NCI-H345 treated with DMSO at 0.1 percent for 48 hours (cell line): ENCODE results near the gene FAM131C.
"Not testable (repeated sequence)": the region's sequence is repeated elsewhere in the genome, so short reads cannot be mapped to it uniquely, and the experiment has no call there.

Source experiments
- DNase-seq: peaks from one replicate; lab custom pipeline; 2025; ENCODE audit not compliant: unreplicated experiment; lab: John Stamatoyannopoulos, UW

The FAM131C gene

DNA sequence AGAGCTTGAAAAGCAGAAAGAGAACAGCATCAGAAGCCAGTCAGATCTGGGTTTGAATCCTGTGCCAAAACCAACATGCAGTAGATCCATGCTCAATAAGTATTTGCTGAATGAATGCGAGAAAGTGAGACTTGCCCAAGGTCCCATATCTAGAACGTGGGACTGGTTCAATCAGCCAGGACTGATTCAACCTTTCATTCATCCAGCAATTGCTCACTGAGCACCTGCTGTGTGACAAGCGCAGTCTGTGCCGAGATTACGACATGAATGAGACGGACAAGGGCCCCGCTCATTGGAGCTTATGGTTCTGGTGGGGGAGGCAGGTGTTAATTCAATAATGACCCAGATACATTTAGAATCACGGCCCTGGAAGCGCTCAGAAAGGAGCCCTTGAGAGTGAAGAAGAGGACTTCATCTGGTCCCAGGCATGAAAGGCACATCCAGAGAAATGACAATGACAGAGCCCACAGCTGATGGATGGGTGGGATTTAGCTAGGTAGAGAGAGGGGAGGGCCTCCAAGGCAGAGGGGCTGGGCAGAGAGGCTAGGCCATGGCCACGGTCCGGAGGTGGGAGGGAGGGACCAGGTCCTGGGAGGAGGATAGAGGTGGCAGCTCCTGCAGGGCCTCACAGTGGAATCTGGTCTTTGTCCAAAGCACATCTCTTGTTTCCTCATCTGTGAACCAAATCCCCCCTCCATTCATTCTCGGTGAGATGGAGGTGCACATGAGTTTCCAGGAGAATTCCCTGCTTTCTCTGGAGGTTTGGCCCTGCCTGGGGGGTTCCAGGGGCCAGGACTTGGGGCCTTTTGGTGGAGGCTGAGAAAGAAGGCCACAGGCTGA lies 4.2 kb upstream of the FAM131C start:
- DNase-seq: no peak

DNA sequence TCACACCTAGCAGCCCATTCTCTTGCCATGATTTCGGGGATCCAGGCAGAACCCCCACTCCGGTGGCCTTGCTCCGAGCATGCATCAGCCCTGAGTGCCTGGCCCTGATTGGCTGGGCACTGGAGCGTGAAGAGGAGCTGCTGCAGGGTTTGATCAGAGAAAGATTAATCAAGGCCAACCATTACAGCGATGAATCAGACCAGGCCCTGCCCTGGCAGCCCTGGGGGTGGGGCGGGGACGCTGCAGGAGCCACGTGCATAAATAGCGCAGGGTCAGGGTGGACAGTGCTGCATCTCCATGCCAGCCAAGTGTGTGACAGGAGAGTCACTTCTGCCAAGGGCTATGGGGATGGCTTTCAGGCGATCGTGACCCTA lies 3.4 kb upstream of the FAM131C start:
- DNase-seq: no peak

DNA sequence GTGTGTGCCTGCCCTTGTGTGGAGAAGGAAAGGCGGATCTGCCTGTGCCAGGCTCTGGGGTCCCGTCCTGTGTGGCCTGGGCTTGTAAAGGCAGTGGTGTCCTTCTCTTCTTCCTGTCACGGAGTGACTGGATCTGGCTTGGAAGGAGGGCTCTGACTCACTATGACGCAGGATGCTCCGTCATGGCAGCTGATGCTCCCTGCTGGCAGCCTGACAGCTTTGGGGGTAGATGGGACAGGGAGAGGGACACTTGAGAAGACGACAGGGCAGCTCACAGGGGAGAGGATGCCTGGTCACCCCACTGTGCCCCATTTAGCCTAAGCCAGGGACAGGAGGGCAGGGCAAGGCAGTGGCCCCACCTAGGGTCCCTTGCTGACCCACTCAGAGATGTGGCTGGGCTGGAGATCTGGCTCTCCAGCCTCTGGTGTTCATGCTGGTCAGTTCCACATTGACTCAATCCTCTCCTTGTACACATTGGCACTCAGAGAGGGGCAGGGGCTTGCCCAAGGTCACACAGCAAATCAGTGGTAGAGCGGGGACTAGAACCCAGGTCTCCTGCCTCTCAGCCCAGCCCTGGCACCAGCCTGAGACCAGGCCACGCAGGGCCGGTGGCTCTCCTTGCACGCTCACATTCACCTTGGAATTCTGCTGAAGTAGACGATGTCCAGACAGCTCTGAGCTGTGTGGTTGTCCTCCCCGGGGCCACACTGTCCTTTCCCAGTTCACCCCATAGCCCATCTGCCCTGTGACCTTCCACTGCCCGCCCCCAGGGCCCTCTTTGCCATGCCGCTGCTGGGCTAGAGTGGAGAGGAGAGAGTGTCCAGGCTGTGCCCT lies 2.8 kb upstream of the FAM131C start:
- DNase-seq: no peak

DNA sequence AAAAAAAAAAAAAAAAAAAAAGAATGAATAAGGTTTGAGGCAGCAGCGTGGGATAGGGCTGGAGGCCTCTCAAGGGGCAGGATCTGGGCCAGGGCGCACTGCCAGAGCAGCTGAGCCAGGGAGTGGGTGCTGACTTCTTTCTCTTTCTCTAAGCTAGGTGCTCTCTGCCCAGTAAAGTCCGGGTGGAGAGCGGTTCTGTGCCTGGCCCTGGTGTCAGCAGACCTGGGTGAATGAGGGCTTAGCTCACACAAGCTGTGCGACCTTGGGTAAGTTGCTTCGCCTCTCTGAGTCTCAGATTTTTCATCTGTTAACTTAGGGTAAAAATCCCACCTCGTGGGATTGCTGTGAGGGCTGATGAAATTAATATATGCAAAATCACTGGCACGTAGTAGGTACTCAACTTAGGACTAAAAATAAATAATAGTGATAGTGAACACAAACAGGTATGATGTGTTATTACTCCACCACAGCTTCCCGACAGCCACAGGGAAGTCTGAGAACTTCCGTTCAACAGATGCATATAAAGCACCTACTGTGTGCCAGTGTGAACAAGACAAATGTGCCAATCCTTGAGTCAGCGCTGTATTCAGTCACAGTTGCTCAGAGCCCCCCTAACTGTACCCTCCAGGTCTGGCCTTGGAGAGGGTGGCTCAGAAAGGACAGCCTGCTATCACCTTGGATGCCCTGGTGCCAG lies 2.0 kb upstream of the FAM131C start:
- DNase-seq: no peak

DNA sequence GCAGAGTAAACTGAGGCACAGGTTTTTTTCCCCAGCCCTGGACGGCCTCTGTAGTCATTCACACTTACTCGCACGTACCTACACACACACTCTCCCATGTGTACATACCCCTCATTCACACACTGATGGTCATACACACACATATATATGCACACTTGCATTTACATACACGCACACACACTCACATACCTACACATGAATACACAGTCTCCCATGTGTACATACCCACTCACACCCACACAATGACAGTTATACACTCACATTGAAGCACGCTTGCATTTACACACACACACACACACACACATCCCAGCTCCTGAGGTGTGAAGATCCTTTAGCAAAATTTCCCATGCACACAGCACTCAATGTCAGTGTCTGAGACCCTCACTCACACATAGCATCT lies 766 bp upstream of the FAM131C start:
- DNase-seq: no peak

DNA sequence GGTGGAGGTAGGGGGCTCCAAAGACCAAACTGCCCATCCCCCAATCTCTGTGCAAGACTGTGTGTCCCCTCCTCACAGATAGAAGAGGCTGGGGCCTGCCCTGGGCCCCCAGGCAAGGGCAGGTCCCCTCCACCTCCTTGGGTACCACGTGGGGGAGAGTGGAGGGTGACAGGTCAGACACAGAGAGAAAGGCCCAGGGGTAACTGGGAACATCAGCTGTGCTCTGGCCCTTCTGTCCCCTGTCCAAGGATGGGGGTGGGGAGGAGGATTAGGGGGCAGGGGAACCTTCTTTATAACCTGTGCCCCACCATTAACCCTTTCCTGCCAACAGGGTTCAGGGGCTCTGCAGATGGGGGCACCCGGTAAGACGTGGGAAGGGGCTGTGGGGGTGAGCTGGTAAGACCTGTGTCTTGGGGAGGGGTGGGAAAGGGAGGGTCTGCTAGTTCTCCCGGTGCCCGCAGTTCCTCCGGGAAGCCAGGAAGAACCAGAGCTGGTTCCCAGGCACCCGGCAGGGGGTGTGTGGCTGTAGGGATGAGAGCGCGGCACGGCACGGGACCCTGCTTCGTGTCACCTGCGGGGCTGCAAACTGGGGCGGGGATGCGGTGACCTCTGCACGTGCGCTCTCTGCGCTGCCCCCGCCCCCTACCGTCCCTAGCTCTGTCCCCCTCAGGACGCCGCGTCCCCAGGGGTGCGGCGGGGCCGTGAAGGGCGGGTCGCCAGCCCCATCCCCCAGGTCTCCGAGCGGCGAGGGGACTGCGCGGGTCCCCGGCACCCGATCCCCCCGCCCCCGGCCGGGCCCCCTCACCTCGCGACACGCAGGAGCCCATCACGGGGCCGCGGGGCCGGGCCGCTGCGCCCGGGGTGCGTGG lies 601 bp downstream of the FAM131C start:
- DNase-seq: no peak

DNA sequence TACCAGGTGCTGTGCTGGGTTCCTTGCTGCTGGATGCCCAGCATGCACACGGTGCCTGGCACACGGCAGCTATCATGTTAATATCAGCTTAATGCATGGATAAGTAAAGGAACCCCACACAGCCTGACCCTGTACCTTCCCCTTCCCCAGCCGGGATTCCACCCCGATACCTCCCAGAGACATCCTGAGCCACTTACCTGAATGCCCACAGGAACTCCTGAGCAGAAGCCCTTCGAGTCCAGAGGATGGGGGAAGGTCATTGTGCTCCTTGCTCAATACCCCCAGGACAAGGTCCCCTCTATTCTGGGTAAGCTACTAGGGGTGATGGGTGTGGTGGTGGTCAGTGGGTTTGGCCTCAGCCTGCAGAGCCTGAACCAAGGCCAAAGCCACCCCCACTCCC lies 1.4 kb downstream of the FAM131C start:
- no peak for DNase-seq

DNA sequence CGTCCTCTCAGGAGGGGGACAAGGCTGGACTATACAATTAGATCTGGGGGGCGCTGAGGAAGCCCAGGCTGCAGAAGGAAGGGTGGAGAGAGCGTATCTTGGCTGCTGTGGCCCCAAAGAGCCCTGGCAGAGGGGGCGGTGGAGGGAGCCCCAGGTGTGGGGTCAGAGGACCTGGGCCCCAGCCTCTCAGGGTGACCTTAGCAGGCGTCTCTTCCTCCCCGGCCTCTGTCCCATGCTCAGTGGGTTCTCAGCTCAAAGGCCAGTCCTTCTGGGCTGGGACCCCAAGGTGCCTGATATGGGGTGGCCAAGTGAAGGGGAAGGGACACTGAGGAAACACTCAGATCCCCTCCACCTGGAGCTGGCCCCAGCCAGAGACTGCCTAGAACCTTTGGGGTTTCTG lies 1.8 kb downstream of the FAM131C start:
- DNase-seq: no peak

DNA sequence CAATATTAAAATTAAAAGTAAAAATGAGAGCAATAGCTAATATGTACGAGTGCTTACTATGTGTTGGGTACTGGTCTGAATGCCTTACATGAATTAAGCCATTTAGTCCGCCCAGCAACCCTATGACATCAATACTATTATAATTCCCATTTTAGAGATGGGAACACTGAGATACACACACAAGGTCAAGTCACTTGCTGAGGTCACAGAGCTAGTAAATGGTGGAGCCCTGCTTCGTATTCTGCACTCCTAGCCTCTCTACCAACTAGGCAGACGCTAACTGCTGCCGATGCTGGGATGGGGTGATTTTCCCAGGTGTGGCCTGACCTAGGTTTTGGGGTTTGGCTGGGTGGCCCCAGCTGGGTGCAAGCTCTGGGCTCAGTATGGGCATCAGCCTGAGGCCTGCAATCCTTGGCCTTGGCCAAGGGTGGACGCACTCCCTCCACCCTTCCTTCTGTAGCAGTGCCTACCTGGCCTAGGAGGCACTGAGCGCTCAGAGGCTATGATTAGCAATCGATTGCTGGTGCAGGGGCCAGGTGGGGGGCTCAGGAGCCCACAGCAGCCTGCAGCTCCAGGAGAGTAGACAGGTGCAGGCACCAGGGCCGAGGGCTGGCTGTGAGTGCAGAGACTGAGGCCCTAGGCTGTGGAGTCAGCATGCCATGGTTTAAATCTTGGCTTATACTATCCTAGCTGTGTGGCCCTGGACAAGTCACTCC lies 2.7 kb downstream of the FAM131C start:
- no peak for DNase-seq

DNA sequence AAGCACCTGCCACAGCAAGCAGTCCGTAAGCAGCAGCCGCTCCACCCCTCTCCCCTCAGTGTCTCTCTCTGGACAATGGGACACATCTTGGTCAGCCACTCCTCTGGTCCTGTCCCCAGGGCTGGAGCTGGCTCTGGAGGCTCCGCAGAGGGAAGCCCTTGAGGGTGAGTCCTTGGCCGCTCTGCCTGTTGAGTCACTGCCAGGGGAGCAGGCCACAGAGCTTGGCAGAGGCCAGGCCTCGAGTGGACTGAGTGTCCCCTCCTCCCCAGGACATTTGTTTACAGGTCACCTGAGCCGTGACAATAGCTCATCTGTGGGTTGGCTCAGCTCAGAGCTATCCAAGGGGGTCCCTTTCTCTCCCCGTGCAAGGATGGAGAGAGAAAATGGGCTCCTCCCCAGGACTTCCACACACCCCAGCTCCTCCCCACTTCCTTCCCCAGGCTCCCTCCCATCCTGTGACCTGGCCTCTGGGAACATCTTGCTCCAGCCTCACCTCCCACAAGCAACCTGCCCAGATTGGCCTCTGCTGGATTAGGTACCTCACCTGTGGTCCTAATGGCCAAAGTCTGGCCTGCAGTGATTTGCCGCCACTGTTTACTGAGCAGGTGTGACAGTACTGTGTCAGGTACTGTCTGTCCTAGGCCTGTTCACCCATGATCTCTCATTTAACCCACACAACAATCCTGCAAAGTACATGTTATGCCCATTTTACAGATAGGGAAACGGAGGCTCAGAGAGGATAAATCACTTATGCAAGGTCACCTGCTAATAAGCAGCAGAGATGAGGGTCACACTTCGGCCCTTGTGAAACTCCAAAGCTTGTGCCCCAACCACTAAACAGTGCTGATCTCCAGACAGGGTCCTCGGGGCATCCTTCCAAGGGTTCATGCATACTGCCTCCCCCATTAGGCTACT lies 4.8 kb downstream of the FAM131C start:
- DNase-seq: no peak

DNA sequence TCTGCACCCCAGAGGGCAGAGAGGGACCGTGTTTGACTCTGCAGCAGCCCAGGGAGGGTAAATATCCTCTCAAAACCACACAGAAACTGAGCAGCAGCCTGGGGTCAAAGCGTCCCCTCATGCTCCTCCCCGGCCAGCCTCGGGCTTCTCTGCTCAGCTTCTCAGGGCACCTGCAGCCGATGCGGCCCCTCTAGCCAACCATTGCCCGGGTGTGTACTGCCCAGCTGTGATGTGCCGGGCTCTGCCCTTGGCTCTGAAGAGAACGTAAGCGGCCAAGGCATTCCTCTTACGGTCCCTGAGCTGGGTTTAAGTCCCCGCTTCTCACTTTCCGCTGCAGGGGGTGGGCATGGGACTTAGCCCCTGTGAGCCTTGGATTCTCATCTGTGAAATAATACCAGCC lies 5.5 kb downstream of the FAM131C start:
- DNase-seq: no peak

DNA sequence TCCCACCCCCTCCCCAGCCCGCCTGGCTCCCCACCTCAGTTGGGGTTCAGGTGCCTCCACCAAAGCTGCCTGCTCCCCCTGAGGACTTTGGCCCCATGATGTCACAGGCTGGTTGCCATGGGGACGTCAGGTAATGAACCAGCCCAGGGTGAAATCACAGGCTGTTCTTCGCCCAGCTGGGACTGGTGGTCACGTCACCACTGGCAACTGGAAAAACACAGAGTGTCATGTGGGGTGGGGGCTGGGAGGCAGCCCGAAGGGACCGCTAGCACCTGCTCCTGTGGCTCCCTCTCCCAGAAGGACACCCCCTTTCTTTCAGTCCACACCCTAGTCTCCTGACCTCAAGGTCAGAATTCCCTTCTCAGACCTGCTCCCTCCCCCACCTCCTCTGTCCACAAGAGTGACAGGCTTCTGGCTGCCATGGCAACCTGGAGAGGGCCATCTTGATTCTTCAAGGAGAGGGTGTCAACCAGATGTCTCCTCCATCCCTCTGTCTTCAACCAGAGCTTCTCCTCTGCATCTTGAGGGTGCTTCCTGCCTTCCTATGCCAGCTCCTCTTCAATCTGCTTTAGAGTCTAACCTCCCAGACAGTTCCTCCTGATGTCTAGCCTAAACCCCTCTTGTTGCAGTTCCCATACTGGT lies 6.2 kb downstream of the FAM131C start:
- DNase-seq: no peak

DNA sequence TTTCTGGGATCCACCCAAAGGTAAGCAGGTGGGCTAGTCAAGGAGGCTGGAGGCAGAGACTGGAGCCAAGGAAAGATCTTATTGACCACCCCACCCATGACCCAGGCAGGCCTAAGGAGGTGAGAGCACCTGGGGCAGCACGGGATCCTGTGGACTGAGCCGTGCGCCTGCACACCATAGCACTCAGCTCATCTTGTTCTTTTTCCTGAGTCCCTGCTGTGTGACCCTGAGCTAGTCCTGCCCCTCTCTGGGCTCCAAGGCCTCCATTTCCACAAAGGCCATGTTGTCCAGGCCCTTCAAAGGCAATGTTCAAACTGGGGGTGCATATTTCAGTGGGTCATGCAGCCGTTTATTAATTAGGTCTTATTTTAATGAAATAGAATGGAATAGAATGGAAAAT lies 7.2 kb downstream of the FAM131C start:
- DNase-seq: no peak

DNA sequence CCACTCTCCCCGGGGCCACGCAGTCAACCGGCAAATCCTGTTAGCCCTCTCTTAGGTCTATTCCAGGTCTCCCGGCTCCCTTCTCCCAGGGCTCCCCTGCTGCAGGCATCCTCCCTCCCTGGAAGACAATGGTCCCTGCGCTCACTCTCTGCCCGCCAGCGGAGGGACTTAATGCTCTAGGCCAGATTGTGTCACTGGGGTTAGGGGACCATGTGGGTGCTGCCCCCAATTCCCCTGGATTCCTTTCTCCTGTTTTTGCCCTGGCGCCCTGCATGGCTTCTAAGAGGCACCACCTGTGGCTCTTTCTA lies 8.2 kb downstream of the FAM131C start:
- no peak for DNase-seq

DNA sequence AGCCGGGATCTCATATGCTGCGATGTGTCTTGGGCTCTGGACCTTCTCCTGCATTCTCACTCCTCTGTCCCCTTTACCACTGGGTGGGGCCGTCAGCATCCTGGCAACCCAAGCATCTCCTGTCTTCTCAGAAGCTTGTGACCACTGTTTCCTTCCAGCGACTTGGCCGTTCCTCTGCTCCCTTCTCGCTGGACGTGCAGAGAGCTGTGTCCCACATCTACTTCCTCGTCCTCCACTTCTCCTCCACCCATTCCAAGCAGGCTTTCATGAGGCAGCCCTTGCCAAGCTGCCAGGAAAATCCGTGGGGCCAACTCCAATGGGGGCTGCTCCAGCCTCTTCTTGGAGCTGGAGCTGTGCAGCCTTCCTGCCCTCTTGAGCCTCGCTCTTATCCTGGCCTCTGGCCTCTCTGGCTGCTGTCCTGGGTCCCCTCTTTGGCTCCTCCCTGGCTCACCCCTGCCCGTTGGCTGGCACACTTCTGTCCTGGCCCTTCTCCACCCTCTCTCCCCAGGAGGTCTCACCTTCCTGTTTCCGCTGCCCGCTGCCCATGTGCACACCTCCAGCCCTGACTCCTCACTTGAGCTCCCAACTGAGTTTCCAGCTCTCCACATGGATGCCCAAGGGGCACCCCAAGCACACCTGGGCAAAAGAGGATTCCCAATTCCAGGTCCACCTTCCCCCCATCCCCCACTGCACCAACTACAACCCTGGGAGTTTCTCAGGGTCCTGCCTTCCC lies 8.7 kb downstream of the FAM131C start:
- no peak for DNase-seq

DNA sequence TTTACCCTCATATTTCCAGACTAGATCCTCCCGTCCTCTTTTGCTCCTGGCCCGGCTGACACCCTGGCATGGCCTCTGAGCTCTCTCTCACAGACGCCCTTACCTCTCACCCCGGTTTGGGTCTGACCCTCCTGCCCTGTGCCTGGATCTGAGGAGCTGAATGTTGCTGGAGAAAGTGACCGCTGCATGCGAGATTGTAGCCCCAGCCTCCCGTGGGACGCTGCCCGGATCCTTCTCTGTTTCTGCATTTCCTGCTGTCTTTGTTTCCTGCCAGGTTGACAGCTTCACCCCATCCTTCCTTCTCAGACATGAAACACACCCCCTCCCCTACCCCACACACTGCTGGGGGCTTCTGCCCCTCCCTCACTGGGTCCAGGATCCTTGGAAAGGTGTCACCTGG lies 9.5 kb downstream of the FAM131C start:
- no peak for DNase-seq

DNA sequence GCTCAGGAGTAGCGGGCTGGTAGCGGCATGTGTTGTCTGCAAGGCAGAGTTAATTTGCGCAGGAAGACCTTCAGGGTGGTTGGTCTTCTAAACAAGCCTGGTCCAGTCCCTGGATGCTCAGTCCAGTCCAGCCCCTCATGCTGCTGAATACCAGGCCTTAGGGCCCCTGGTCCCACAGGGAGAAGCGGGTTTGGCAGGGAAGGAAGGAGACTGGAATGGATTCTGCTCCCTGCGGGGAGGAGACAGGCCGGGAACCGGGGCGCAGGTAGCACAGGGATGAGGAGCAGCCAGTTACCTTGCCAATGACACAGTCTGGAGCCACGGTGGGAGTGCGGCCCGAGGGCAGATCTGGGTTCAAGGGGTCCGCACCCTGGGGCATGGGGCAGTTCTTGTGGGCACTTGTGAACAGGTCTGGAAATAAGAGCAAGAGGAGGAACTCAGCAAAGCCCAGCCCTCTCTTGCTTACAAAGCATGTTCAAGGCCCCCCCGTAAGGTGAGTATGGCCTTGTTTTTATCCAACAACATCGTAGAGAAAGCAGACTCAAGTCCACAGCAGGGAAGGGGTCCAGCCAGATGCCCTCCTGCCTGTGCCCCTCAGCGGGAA lies 10.1 kb downstream of the FAM131C start:
- DNase-seq: no peak

DNA sequence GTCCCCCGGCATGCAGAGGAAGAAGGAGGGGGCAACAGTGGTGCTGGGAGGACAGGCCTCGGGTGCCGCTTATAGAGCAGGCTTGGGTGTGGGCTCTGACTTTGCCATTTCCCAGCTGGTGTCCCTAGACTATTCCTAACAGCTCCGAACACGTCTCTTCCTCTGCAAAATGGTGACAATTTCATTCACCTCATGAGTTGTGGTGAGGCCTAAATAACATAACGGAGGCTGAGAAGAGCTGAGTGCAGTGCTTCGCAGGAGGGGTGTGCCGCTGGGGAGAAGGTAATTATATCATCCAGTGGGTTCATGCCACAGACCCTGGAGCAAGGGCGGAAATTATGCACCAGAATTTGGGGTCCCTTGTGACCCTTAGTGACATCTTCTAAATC lies 10.8 kb downstream of the FAM131C start:
- DNase-seq: not testable (repeated sequence)
